HG02852 (cell line): ENCODE measurements around the gene FAM168B.

Source experiments
- ATAC-seq: cut with Tn5 transposase; IDR thresholded peaks from one replicate; pipeline ENCODE4 v1.9.1; 2021; ENCODE audit warnings: mild to moderate bottlenecking, moderate library complexity; ENCODE audit not compliant: unreplicated experiment

The FAM168B gene

DNA sequence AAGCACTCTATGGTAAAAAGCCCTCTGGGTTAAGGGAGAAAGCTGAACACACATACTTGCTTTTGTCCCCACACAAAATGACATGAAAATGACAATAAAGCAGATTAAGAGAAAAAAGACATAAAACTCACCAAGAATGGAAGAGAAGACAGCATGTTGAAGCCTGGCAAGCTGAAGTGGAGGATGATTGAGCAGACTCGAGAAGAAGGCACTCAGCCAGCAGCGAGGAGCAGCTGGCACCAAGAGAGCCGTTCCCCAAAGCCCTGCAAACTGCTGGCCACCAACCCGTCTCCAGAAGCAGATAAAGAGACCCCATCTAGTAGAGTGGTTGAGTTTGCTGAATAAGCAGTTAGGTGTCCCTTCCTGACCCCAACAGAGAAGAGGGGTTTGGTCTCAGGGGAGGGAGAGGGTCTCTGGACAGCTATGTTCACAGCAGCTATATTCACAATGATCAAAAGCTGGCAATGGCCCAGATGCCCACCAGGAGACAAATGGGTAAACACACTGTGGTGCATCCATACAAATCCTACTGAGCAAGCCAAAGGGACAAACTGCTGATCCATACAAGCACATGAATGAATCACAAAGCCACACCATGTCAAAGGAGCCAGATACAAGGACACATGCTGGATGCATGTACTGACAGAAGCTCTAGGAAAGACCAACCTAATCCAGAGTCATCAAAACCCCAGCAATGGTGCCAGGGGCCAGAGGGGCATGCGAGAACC, 36.9 kb downstream of the FAM168B start:
- no peak for ATAC-seq

DNA sequence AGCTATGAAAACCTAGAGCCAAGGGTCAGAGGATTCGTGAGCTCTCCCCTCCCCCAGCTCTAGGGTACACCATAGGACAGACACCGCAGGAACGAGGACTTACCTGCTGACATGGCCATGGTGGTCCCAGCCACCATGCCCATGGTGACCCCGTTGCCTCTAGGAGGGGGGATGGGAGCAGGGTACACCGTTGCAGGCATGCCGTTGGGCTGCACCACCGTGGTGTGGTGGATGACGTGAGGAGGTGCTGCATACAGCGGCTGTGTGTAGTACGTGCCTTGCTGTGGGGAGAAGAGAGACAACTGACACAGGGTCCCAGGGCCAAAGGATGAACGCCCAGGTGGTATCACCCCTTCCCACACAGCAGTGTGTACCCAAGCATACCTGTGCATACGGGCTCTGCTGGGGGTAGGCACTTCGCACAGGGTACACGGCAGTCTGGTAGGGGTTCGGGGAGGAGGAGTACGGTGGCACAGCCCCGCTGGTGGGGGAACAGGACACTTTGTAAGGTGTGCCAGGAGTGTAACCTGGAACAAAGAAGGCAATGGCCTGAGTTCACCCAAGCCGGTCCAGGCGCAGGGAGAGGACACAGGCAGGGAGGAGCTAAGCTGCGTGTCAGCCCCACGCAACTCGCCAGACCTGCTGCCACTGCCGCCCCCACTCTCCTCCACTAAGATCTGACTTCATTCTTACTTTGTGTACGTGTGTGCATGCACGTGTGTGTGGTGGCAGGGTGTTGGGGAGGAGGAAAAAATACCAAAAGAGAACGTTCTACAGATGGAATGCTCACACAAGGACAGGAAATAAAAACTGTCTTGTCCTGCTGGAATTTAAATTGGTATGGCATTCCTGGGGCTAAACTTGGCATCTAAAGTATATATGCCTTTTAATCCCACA, 37.8 kb downstream of the FAM168B start:
- no peak for ATAC-seq

DNA sequence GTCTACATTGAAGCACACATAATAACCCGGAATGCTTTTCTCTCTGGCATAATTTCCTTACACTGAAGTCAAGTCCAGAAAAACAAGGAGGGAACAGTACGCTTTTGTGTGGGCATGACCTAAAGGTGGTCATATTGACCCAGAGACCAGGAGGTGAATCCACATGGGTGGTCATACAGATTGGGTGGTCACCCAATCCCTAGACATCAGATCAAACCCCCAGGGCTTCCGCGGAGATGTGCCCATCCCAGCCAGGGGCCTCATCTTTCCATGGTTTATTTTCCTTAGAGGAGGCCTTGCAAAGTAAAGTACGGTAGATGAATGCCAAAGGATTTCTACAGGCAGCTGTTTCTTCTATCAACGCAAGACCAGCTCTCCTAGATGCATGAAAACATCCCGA, 38.8 kb downstream of the FAM168B start:
- no peak for ATAC-seq

DNA sequence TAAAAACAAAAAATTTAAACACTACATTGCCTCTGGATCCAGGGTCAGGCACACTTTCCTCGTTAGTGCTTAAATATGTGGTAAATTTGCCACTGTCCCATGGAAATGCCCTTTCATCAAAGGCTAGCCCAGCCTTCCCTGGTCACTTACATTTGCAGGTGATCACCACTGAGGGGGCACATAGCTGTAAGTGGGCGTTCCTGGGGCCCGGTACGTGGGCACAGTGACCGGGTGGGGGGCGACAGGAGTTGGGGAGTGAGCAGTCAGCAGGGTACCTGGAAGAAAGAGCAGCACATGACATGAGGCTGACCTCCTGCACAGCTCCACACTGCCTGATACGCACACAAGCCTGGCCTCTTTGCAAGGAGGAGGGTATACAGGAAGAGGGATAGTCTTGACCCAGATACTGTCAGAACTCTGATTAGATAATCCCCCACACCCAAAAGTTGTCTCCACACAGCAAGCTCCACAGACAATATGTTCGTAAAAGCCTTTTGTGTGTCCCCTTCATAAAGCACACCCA, 40.5 kb downstream of the FAM168B start:
- no peak for ATAC-seq

DNA sequence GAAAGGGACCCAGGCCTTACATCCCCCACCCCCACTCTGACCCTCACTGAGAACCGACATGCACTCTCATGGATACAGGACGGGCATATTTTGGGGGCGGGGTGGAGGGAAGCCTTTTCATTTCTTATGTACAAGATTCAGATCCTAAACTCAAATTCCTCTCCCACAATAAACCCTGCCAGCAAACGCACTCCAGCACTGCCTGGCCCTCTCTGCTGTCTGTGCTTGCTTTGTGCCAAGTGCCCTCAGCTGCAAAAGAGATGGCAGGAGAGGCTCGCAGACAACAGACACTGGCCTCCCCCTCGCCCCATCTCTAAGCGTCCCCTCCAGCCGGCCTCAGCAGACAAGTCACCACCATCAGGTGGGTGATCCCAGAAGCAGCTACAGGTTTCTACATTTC, 42.4 kb downstream of the FAM168B start:
- no peak for ATAC-seq

DNA sequence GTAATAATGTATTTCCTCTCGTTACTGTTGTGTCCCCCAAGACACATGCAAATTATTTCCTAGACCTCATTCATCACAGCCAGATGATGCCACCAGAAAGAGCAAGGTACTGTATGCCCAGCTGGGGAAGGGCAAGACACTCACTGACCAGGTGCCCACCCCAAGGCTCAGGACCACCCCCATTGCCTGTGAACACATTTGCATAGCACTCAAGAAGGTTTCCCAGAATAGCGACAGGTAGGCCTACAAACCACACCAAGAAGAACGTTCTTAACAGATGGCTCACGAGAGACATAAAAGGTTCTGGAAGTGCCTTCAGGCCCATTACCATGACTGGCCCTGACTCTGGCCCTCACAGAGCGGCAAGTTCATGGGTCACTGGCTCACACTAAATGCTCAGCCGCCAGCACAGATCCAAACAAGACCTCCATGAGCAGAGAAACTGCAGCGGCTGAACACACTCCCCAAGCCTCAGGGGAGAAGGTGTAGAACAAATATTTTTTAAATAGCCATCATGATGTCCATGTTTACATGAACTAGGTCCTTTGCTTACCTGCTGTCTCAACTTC, 44.0 kb downstream of the FAM168B start:
- no peak for ATAC-seq

DNA sequence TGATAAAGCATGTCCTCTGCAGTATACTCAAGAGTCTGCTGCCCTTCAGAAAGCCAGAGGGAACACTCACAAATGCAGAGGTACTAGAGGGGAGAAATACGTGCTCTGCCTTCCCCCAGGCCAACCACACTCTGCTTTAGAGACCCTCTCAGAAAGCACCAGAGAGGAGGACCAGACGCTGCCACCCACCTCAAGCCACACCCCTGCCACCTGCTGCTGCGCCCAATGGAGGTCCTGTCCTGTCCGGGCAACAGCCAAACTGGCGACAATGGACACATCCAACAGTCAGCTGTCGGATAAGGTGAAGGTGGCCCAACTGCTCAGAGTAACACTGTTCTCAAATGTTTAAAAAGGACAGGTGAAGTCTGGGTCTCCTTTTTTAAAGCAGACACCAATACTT, 44.6 kb downstream of the FAM168B start:
- ATAC-seq = no peak

DNA sequence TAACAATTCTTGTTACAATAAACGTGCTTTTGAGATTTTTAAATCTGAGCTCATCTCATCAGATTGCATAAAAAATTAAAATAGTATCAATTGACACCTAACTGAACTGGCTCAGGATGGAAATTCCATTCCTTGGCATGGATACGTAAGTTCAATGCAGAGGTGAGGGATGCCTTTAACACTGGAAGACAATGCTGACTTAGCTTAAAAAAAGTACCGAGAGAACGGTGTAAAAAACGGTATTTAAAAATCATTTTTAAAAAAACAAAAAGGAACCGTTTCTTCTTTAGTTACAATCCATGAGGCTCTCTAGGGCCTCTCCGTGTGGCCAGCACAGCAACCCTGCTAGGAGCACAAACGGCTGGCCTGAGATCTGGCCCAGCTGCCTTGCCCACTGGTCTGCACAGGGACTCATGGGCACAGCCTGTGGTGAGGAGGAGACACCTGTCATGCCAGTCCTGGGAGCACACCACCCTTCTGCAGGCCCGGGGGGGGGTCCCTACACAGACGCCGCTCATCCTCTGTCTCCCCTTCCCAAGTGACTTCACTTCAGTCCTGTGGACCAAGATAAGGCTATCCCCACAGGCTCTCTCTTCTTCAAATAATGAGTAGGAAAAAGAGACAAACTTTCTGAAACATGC, 45.2 kb downstream of the FAM168B start:
- no peak for ATAC-seq

DNA sequence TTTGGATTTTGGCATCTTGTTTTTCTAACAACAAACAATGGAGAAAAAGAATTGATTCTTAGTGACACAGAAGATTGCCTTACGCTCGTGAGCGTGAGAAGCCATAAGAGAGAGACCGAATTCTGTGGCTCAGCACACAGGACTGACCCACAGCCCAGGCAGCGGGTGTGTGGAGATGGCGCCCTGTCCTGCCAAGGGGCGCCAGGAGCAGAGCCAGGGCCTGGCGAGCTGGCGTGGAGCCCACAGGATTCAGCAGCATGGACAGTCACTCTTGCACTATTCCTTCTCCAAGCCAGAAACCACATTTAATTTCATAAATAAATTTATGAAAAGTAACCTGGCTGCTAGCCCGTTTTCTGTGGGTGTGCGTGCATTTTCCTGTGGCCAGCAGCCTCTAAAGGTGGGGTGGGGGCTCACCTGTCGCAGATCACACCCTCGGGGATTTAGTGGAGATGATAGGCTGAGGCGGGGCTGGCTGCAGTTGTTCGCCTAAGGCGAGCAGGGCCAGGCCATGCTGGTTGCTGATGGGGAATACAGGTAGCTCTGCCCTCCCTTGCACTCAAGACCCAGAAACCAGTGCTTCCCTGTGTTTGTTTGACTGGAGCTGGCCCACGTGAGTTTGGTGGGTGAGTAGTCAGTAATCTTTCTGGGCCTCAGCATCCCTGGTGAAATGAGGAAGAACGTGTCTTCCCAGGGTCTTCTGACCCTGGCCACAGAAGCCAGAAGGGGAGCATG, 46.2 kb downstream of the FAM168B start:
- ATAC-seq = no peak

DNA sequence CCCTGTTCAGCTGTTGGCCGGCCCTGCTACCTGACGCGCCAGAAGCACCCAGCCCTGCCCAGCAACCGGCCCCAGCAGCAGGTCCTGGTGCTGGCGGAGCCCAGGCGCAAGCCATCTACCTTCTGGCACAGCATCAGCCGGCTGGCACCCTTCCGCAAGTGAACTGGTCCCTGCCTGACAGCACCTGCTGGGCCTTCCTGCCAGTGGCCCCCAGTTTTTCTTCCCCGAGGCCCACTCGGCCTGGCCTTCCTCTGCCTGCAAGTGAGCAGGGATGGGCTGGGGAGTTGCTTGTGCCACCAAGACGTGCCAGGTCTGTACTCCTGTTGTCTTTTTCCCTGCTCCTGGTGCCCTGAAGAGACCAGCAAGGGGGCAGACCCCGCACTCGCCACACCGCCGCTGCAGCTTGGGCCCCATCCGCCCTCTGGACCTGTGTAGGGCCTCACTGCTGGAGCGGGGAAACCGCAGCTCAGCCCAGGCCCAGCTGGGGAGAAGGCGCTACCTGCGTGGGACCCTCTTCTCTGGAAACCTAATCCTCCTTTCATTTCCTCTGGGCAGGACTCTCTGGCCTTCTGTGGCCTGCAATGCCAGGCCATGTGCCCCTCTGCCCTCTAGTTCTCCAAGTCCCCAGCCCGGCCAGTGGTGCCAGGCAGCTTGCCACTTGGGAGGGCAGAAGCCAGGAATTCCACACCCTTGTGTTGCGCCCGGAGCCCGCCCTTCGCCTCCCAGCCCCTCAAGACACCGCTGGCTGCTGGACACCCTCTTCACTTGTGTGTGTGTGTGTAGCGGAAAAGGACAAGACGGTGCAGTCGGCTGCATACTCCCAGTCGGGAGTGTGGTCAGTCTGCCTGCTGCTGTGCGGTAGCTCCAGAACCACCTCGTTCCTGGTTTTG, 47.0 kb downstream of the FAM168B start:
- no peak for ATAC-seq

DNA sequence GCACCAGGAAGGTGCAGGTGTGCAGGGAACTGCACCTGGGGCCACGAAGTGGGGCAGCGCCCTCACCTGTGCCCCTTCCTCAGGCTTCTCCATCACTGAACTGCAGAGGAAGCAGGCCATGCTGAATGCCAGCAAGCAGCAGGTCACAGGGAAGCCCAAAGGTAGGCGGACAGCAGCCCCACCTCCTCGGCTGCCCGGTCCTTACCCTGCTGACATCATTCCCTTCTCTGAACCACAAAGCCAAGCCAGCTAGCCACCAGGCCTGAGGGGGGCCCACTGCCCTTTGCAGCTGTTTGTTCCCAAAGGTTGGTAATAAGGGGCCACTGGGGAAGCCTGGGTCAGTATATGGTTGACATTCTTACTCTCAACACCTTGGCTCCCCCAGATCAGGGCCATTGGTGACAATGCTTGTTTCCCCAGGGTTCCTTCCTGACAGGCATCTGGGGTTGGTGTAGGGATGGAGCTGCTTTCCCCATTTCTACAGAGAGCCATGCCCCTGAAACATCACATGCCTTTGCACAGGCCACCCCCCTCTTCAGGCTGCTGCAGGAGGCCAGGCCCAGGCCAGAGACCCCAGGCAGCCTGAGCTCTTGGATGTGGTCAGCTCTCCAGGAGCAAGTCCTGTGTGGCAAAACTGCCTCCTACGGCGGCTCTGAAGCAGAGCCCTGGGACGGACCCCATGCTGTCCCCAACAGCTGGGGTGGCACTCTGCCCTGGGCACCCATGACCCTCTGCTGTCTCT, 47.8 kb downstream of the FAM168B start:
- ATAC-seq = no peak

DNA sequence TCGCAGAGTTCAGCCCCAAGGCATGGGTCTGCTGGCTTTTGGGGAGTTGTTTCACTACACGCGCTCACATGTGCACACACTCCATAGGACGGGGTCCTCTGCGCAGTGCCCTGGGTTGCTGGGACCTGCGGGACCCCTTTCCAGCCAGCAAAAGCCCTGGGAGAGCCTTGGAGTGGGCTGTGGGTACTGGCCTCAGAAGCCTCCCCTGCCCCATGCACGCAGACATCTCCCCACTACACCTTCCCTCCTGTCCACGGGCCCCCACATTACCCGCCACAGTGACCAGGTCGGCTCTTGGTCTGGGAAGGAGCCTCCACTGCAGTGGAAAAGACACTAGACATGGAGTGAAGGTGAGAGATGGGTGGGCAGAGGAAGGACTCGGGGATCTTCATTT, 48.5 kb downstream of the FAM168B start:
- ATAC-seq = no peak

DNA sequence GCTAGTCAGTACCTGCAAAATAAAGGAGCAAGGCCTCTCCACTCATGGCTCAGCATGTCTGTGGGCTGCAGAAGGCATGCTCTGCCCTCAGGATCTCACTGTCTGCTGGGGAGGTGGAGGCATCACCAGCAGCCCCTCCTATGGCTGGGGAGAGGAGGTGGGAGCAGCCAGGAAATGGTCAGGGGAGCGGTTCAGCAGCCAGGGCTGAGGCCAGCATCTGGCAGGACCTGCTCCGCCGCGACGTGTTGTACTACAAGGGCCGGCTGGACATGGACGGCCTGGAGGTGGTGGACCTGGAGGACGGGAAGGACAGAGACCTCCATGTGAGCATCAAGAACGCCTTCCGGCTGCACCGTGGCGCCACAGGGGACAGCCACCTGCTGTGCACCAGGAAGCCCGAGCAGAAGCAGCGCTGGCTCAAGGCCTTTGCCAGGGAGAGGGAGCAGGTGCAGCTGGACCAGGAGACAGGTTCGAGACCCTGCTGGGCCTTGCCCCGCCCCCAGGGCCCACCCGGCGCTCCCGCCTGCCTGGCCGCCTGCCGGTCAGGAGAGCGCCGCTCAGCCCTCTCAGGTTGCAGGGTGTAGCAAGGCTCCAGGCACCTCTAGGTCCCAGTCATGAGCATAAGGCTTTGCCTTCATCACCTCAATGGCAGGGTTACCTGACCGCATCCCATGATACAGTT, 49.0 kb downstream of the FAM168B start:
- no peak for ATAC-seq

DNA sequence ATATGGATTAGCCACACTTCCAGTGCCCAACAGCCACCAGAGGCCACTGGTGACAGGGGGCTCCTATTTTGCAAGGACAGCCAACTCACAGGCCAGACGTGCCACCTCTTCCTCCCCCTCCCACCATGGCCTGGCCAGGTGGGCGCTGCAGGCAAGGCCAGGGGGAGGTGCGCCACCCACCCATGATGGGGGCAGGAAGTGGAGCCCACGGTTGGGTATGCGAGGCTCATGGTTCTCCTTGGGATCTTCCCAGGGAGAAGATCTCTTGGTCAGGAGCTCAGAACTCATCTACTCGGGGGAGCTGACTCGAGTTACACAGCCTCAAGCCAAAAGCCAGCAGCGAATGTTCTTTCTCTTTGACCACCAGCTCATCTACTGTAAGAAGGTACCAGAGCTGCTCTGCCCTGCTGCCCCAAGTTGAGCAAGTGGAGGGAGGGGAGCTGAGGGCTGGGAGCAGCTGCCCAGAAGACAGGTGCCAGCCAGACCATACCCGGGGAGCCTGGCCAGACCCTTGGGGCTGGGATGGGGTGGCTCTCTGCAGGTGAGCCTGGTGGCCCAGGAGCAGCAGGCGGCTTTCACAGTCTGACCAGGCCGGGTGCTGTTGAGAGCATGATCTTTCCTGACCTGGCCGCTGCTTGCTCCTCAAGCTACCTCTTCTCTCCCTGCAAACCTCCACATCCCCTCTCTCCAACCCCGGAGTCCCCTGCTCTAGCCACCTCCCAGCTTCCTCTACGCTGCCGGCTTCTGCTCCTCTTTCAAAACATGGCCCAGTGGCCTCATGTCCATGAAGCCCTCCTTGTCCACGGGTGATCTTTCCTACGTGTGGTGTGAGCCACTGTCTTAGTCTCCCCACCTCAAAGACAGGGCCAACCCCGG, 49.8 kb downstream of the FAM168B start:
- ATAC-seq = no peak

DNA sequence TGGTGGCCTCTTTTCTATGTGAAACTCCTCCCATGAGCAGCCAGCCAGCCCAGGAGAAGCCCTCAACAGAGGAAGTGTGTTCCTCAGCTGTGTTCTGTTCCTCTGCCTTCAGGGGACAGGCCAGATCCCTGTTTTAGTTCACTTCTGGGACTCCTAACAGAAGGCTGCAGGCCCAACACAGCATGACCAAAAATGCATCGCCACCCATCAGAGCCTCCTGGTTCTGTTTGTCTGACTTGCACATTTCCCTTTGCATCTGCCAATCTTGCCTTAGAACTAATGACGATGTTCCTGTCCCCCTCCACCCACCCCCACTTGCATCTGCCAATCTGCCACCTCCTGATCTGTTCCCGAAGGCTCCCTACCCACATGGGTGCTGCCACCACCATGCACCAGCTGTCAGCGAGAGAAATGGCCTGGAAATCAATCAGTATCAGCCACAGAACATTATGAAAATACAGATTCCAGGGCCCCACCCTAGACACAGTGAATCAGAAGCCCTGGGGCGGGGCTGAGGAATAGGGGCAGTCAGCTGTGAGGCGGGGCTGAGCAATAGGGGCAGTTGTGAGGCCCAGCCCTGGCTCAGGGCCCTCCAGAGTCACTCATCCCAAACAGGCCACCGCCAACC, 51.0 kb downstream of the FAM168B start:
- no peak for ATAC-seq

DNA sequence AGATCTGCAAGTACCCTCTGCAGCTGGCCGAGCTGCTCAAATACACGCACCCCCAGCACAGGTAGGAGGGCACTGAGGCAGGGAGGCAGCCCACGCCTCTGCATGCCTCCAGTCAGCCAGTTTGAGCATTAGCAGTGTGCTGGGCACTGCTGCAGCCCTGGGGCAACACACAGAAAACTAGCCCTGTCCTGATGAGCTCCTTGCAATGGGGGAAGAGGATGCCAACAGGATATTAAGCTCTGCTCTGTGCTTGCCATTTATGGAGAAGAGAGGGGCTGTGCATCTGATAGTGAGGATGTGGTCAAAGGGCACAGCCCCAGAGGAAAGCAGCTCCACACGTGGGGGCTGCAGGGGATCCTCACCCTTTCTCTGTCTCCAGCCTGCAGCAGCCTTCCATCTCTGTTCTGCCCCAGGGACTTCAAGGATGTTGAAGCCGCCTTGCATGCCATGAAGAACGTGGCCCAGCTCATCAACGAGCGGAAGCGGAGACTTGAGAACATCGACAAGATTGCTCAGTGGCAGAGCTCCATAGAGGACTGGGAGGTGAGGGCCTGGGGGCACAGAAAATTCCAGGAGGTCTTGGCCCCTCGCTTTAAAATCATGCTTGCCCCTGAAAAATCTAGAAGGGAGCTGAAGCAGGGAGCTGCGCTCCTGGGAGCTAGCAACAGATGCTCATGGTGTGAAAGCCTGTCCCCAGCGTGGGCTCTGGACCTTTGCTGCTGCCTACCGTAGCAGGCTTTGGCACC, 51.7 kb downstream of the FAM168B start:
- ATAC-seq = no peak
